ENCODE results near the gene PPP2R2C.

PPP2R2C gene

GRCh38 chr4:6324461-6324998, 147.9 kb downstream of the PPP2R2C start:
- no peak for DNase-seq

- no peak for DNase-seq
Measured at GRCh38 chr4:6322761-6323566, 149.4 kb downstream of the PPP2R2C start.

GRCh38 chr4:6322067-6322760, 150.2 kb downstream of the PPP2R2C start:
- no peak for DNase-seq

- DNase-seq, result no peak
Measured at GRCh38 chr4:6321361-6321760, 151.1 kb downstream of the PPP2R2C start.

- DNase-seq, result no peak
Measured at GRCh38 chr4:6320663-6321062, 151.8 kb downstream of the PPP2R2C start.

GRCh38 chr4:6319530-6320150, 152.8 kb downstream of the PPP2R2C start:
- no peak for DNase-seq

GRCh38 chr4:6318206-6318605, 154.2 kb downstream of the PPP2R2C start:
- no peak for DNase-seq

GRCh38 chr4:6316461-6317003, 155.9 kb downstream of the PPP2R2C start:
- DNase-seq, result no peak

GRCh38 chr4:6313216-6313615, 159.2 kb downstream of the PPP2R2C start:
- DNase-seq, result no peak

GRCh38 chr4:6309777-6310176, 162.6 kb downstream of the PPP2R2C start:
- no peak for DNase-seq

GRCh38 chr4:6308899-6309643, 163.3 kb downstream of the PPP2R2C start:
- no peak for DNase-seq

GRCh38 chr4:6307891-6308290, 164.5 kb downstream of the PPP2R2C start:
- DNase-seq, result no peak

- no peak for DNase-seq
Measured at GRCh38 chr4:6307230-6307629, 165.2 kb downstream of the PPP2R2C start.

- DNase-seq, result no peak
Measured at GRCh38 chr4:6306299-6306698, 166.1 kb downstream of the PPP2R2C start.

- DNase-seq, result no peak
Measured at GRCh38 chr4:6303943-6304342, 168.5 kb downstream of the PPP2R2C start.

GRCh38 chr4:6302869-6303268, 169.5 kb downstream of the PPP2R2C start:
- no peak for DNase-seq

GRCh38 chr4:6301732-6302442, 170.5 kb downstream of the PPP2R2C start:
- DNase-seq, result no peak

GRCh38 chr4:6301051-6301731, 171.2 kb downstream of the PPP2R2C start:
- no peak for DNase-seq

GRCh38 chr4:6300359-6300758, 172.1 kb downstream of the PPP2R2C start:
- no peak for DNase-seq

GRCh38 chr4:6299875-6300274, 172.5 kb downstream of the PPP2R2C start:
- no peak for DNase-seq

GRCh38 chr4:6298852-6299251, 173.6 kb downstream of the PPP2R2C start:
- DNase-seq, result no peak

Data from CD4-positive, alpha-beta T cell treated with Interleukin-4 for 1 hour (primary cell).